ENCODE results near the gene ABI3. TPM values are rescaled to one million over a fixed set of nuclear protein-coding genes. Genes with fewer than 3 reads are reported as not detected.

Gene ABI3
- total and polyA plus RNA-seq, 4 donors: 4.7 to 8.8 (median 5.5) TPM

- TF ChIP-seq, protein P1, sequence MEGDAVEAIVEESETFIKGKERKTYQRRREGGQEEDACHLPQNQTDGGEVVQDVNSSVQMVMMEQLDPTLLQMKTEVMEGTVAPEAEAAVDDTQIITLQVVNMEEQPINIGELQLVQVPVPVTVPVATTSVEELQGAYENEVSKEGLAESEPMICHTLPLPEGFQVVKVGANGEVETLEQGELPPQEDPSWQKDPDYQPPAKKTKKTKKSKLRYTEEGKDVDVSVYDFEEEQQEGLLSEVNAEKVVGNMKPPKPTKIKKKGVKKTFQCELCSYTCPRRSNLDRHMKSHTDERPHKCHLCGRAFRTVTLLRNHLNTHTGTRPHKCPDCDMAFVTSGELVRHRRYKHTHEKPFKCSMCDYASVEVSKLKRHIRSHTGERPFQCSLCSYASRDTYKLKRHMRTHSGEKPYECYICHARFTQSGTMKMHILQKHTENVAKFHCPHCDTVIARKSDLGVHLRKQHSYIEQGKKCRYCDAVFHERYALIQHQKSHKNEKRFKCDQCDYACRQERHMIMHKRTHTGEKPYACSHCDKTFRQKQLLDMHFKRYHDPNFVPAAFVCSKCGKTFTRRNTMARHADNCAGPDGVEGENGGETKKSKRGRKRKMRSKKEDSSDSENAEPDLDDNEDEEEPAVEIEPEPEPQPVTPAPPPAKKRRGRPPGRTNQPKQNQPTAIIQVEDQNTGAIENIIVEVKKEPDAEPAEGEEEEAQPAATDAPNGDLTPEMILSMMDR (IDR thresholded peaks at IDR 0.05; ENCODE audit: low read depth, low read length, missing input control): no peak
Observed at GRCh38 chr17:49241692-49242397, 31.3 kb downstream of the ABI3 start (continued).

DNA sequence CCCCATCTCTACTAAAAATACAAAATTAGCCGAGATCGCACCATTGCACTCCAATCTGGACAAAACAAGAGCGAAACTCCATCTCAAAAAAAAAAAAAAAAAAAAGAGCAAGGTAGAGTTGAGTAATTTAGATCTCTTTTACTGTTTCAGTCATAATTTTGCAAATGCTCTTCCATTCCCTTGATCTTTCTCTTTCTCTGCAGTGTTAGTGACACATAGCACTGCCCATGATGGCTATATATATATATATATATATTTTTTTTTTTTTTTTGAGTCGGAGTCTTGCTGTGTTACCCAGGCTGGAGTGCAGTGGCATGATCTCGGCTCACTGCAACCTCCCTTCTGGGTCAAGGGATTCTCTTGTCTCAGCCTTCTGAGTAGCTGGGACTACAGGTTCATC, 32.3 kb downstream of the ABI3 start:
- DNase-seq (ENCODE audit: low spot score): no peak
- TF ChIP-seq, protein P2, sequence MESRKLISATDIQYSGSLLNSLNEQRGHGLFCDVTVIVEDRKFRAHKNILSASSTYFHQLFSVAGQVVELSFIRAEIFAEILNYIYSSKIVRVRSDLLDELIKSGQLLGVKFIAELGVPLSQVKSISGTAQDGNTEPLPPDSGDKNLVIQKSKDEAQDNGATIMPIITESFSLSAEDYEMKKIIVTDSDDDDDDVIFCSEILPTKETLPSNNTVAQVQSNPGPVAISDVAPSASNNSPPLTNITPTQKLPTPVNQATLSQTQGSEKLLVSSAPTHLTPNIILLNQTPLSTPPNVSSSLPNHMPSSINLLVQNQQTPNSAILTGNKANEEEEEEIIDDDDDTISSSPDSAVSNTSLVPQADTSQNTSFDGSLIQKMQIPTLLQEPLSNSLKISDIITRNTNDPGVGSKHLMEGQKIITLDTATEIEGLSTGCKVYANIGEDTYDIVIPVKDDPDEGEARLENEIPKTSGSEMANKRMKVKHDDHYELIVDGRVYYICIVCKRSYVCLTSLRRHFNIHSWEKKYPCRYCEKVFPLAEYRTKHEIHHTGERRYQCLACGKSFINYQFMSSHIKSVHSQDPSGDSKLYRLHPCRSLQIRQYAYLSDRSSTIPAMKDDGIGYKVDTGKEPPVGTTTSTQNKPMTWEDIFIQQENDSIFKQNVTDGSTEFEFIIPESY (IDR thresholded peaks at IDR 0.05): no peak
- TF ChIP-seq YY1 (IDR thresholded peaks at IDR 0.05) (no peak), HNF4A (conservative IDR thresholded peaks at IDR 0.05) (no peak), JUND (IDR thresholded peaks at IDR 0.05) (no peak), FOXA2 (IDR thresholded peaks at IDR 0.05) (no peak), SP1 (IDR thresholded peaks at IDR 0.05) (no peak)
- TF ChIP-seq, protein P1 (IDR thresholded peaks at IDR 0.05; ENCODE audit: low read depth, low read length, missing input control): no peak
- TF ChIP-seq, protein P3, sequence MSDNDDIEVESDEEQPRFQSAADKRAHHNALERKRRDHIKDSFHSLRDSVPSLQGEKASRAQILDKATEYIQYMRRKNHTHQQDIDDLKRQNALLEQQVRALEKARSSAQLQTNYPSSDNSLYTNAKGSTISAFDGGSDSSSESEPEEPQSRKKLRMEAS (IDR thresholded peaks at IDR 0.05): no peak
- Histone ChIP-seq H3K4me3 (ENCODE audit: low read depth in 1 of 3, low read length in 3 of 3) (no peak overlapping the region), H3K9ac (ENCODE audit: low read depth in 1 of 2, low read length in 2 of 2) (no peak overlapping the region), H3K36me3 (ENCODE audit: control insufficient read depth in 4 of 4, insufficient read depth in 3 of 4, low read depth in 1 of 4, low read length in 3 of 4) (no peaks in the 10 kb centered on the region), H3K9me3 (ENCODE audit: control insufficient read depth in 4 of 4, low read length in 3 of 4) (no peaks in the 10 kb centered on the region), H3K27ac (ENCODE audit: low read depth in 1 of 2, low read length in 2 of 2) (no peak overlapping the region), H3K27me3 (ENCODE audit: control insufficient read depth in 4 of 4, insufficient read depth in 4 of 4, low read length in 3 of 4) (no peaks in the 10 kb centered on the region), H3K4me1 (ENCODE audit: control insufficient read depth in 4 of 4, insufficient read depth in 4 of 4, low read length in 3 of 4) (no peaks in the 10 kb centered on the region)
- WGBS: 91% methylated on average over 5 of the region's 5 CpGs

DNA sequence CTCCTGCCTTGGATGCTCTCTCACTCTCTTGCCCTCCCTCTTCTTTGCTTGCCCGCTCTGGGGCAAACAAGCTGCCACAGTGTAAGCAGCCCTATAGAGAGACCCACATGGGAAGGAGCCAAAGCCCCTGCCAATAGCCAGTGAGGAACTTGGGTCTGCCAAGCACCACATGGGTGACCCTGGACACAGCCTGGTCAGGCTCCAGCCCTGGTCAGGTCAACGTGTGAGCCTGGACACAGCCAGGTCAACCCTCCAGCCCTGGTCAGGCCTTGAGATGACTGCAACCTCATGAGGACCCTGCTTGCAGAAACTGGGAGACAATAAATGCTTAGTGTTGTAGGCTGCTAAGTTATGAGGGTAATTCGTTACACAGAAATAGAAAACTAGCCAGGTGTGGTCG, 34.3 kb downstream of the ABI3 start:
- H3K36me3 ChIP-seq (ENCODE audit: control insufficient read depth in 4 of 4, insufficient read depth in 3 of 4, low read depth in 1 of 4, low read length in 3 of 4): no peaks in the 10 kb centered on the region
- H3K9me3 ChIP-seq (ENCODE audit: control insufficient read depth in 4 of 4, low read length in 3 of 4): no peaks in the 10 kb centered on the region
- H3K4me1 ChIP-seq (ENCODE audit: control insufficient read depth in 4 of 4, insufficient read depth in 4 of 4, low read length in 3 of 4): no peaks in the 10 kb centered on the region
- H3K27me3 ChIP-seq (ENCODE audit: control insufficient read depth in 4 of 4, insufficient read depth in 4 of 4, low read length in 3 of 4): no peaks in the 10 kb centered on the region
- DNase-seq (ENCODE audit: low spot score): no peak
- 84% methylated on average over 4 of the region's 4 CpGs for WGBS
- TF ChIP-seq YY1 (IDR thresholded peaks at IDR 0.05): no peak
- TF ChIP-seq, protein P2 (IDR thresholded peaks at IDR 0.05): no peak
- no peak overlapping the region for H3K9ac ChIP-seq (ENCODE audit: low read depth in 1 of 2, low read length in 2 of 2)
- no peak overlapping the region for H3K27ac ChIP-seq (ENCODE audit: low read depth in 1 of 2, low read length in 2 of 2)
- H3K4me3 ChIP-seq (ENCODE audit: low read depth in 1 of 3, low read length in 3 of 3): no peak overlapping the region
